ENCODE measurements around the gene TSR1. TPM values are rescaled to one million over a fixed set of nuclear protein-coding genes. Genes with fewer than 3 reads are reported as not detected.

The TSR1 gene
- total RNA-seq, 1 donor from 2014 or later = 21.1 TPM

- Mint-ChIP-seq H3K4me1 (ENCODE audit: low read depth) (peaks cover 10% of the 10 kb centered on the region), H3K27ac (ENCODE audit: unreplicated experiment) (no peak overlapping the region), H3K4me3 (ENCODE audit: unreplicated experiment) (no peak overlapping the region), H3K36me3 (ENCODE audit: low read depth) (peaks cover 7% of the 10 kb centered on the region), H3K9me3 (ENCODE audit: low read depth) (no peaks in the 10 kb centered on the region), H3K27me3 (ENCODE audit: low read depth) (no peaks in the 10 kb centered on the region)
- DNase-seq (ENCODE audit: low spot score) = no peak
- no peak for TF ChIP-seq CTCF (IDR thresholded peaks at IDR 0.05)
Measured at GRCh38 chr17:2380950-2381649, 44.8 kb upstream of the TSR1 start.

- TF ChIP-seq CTCF (IDR thresholded peaks at IDR 0.05) = no peak
- peaks cover 10% of the 10 kb centered on the region for H3K4me1 Mint-ChIP-seq (ENCODE audit: low read depth)
- H3K27me3 Mint-ChIP-seq (ENCODE audit: low read depth) = no peaks in the 10 kb centered on the region
- H3K36me3 Mint-ChIP-seq (ENCODE audit: low read depth) = peaks cover 7% of the 10 kb centered on the region
- no peak for DNase-seq (ENCODE audit: low spot score)
- H3K9me3 Mint-ChIP-seq (ENCODE audit: low read depth) = no peaks in the 10 kb centered on the region
- no peak overlapping the region for H3K4me3 Mint-ChIP-seq (ENCODE audit: unreplicated experiment)
- H3K27ac Mint-ChIP-seq (ENCODE audit: unreplicated experiment) = no peak overlapping the region
Measured at GRCh38 chr17:2380226-2380922, 44.1 kb upstream of the TSR1 start.

- no peaks in the 10 kb centered on the region for H3K9me3 Mint-ChIP-seq (ENCODE audit: low read depth)
- H3K4me3 Mint-ChIP-seq (ENCODE audit: unreplicated experiment) = no peak overlapping the region
- DNase-seq (ENCODE audit: low spot score) = no peak
- no peak for TF ChIP-seq CTCF (IDR thresholded peaks at IDR 0.05)
- peaks cover 7% of the 10 kb centered on the region for H3K36me3 Mint-ChIP-seq (ENCODE audit: low read depth)
- H3K27ac Mint-ChIP-seq (ENCODE audit: unreplicated experiment) = no peak overlapping the region
- peaks cover 16% of the 10 kb centered on the region for H3K4me1 Mint-ChIP-seq (ENCODE audit: low read depth)
- no peaks in the 10 kb centered on the region for H3K27me3 Mint-ChIP-seq (ENCODE audit: low read depth)
Measured at GRCh38 chr17:2379489-2380225, 43.4 kb upstream of the TSR1 start.

GRCh38 chr17:2378905-2379304 is 42.6 kb upstream of the TSR1 start:
- Mint-ChIP-seq H3K9me3 (ENCODE audit: low read depth) (no peaks in the 10 kb centered on the region), H3K27me3 (ENCODE audit: low read depth) (no peaks in the 10 kb centered on the region), H3K27ac (ENCODE audit: unreplicated experiment) (no peak overlapping the region), H3K36me3 (ENCODE audit: low read depth) (peaks cover 7% of the 10 kb centered on the region), H3K4me3 (ENCODE audit: unreplicated experiment) (no peak overlapping the region), H3K4me1 (ENCODE audit: low read depth) (peaks cover 16% of the 10 kb centered on the region)
- DNase-seq (ENCODE audit: low spot score) = no peak
- TF ChIP-seq CTCF (IDR thresholded peaks at IDR 0.05) = no peak

GRCh38 chr17:2377659-2378058 is 41.4 kb upstream of the TSR1 start:
- H3K4me1 Mint-ChIP-seq (ENCODE audit: low read depth) = peaks cover 11% of the 10 kb centered on the region
- no peak overlapping the region for H3K27ac Mint-ChIP-seq (ENCODE audit: unreplicated experiment)
- no peak for TF ChIP-seq CTCF (IDR thresholded peaks at IDR 0.05)
- H3K9me3 Mint-ChIP-seq (ENCODE audit: low read depth) = no peaks in the 10 kb centered on the region
- no peak overlapping the region for H3K4me3 Mint-ChIP-seq (ENCODE audit: unreplicated experiment)
- no peak for DNase-seq (ENCODE audit: low spot score)
- H3K36me3 Mint-ChIP-seq (ENCODE audit: low read depth) = peaks cover 7% of the 10 kb centered on the region
- no peaks in the 10 kb centered on the region for H3K27me3 Mint-ChIP-seq (ENCODE audit: low read depth)
